ENCODE measurements around the gene SPNS3.

GRCh38 chr17:4476017-4476416 is 42.3 kb downstream of the SPNS3 start:
- TF ChIP-seq CTCF (conservative IDR thresholded peaks at IDR 0.05; ENCODE audit: low read depth, low read length) (no peak), RAD21 (IDR thresholded peaks at IDR 0.05; ENCODE audit: low read length) (no peak), POLR2A (IDR thresholded peaks at IDR 0.05; ENCODE audit: low read depth, low read length) (no peak), SMC3 (IDR thresholded peaks at IDR 0.05; ENCODE audit: low read depth, low read length) (no peak), MXI1 (IDR thresholded peaks at IDR 0.05; ENCODE audit: borderline replicate concordance, low read depth, low read length) (no peak)

All from IMR-90 (cell line).